Caki2 (cell line): ENCODE measurements around the gene ASCL3. TPM values are rescaled to one million over a fixed set of nuclear protein-coding genes. Genes with fewer than 3 reads are reported as not detected.
"Not testable (repeated sequence)": the region's sequence is repeated elsewhere in the genome, so short reads cannot be mapped to it uniquely, and the experiment has no call there.

Experiments used
- DNase-seq: peaks from one replicate; pipeline ENCODE4 v3.0.0-alpha.2; 2015; ENCODE audit warnings: low read depth
- in situ Hi-C: cut with HindIII; loops from 2 replicates; pipeline ENCODE4 v1.10.0; 2016; ENCODE audit warnings: low sequenced_read_pairs, low pct_unique_long_range_greater_than_20kb, mixed read lengths
- total RNA-seq: library from RNA; depleted of rRNA; stranded (reverse); fragments of >200 nt; shearing (Covaris generic); gene quantifications from 2 replicates; pipeline ENCODE4 v1.2.3, GENCODE V29; 2014; ENCODE audit warnings: low replicate concordance; rRNA removed

The ASCL3 gene, protein sequence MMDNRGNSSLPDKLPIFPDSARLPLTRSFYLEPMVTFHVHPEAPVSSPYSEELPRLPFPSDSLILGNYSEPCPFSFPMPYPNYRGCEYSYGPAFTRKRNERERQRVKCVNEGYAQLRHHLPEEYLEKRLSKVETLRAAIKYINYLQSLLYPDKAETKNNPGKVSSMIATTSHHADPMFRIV
- not detected in 2 replicates for total RNA-seq

DNA sequence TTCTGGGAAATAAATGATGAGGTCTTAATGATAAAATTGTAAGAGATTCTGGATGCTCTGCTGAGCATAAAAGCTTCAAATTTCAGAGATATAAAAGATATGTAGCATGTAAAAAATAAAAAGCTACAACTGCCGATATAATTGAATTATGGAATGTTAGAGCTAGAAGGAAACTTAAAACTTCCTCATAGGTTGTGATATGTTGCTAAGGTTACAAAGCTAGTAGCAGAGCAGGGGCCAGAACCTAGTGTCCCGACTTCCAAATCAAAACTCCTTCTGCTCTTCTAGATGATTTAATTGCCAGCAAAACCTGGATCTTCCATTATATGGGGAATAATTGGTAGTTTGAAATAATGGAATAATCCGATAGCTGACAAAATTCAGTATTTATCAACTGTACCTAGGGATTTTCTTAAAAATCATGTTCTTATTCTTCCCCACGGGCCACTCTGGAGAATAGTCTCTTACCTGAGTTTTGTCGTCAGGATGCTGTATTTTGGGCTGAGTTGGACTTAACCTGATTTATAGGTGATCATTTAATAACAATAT, at the start of gene ASCL3:
ASCL3 (minus strand) TSS at position 499 of the 549 bp plus-strand sequence. CDS start 4,855 bp downstream, outside the sequence.
- in situ Hi-C loops: no loop called here

DNA sequence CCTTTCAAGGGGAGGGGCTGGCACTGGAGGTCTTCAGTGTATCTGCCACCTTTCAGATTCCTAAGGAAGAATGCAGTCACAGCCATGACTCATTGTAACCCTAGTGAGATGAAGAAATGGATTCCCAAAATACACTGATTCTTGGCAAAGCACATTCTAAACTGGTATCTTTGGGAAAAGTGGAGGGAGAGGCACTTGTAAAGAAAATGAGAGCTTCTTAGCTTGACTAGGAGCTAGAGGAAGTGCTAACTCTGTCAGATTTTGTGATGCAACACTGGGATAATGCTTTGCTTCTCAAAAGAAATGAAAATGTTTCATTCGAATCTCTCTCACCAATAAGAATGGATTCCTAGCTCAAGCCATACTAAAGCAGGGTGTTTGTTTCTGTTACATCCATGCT, 46.6 kb upstream of the ASCL3 start:
- in situ Hi-C loops: no loop called here
- no peak for DNase-seq

More for the DNA sequence above, at the start of gene ASCL3:
- no peak for DNase-seq

DNA sequence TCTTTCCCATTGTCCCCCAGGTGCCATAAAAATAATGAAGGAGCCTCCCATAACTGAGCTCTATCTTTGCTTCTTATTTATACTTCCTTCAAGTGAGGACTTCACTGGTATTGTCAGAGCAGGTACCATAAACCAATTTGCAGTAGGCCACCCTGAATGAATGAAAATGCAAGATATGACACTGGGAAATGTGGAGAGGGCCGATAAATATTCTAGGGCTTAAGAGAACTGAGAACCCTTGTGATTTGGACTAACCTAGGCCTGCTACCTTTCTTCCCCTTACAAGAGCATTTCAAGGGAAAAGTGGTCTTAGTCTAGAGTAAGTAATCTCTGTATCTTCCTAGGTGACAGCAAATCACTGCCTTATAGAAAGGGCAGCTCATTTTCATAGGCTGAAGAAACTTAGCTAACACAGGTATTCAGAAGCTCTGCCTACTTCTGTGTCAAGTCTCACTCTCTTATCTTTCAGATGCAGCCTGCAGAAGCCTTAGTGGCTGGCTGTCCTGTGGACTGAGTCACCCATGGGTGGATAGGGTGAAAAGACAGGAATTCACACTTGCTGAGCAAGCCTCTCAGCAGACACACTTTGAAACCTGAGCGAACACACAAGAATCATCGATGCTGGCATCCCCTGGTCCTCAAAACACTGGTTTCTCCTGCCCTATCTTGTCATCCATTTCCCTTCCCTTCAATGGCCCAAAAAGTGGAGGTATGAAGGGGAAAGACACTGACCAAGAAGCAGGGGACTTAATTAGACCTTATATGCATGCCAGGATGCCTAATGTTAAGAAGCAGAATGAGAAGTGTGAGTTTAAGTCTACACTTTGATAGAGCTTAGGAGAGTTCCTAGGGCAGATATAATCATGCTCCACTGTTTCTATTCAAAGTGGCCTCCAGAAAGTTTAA, 45.8 kb upstream of the ASCL3 start:
- DNase-seq: no peak
- in situ Hi-C loops: no loop called here

- no peak for DNase-seq
- in situ Hi-C loops: no loop called here
Observed at GRCh38 chr11:8987446-8987845, 44.6 kb upstream of the ASCL3 start.

DNA sequence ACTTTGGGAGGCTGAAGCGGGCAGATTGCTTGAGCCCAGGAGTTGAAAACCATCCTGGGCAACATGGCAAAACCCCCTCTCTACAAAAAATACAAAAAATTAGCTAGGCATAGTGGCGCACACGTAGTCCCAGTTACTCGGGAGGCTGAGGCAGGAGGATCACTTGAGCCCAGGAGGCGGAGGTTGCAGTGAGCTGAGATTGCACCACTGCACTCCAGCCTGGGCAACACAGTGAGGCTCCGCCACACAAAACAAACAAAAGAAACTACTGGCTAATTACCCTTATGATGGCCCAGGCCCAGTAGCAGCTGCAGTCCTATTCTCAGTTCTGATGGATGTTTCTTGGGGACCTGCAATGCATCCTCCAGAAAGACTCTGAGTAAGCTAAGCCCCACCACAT, 44.0 kb upstream of the ASCL3 start:
- in situ Hi-C loops, DNase-seq: not testable (repeated sequence)

DNA sequence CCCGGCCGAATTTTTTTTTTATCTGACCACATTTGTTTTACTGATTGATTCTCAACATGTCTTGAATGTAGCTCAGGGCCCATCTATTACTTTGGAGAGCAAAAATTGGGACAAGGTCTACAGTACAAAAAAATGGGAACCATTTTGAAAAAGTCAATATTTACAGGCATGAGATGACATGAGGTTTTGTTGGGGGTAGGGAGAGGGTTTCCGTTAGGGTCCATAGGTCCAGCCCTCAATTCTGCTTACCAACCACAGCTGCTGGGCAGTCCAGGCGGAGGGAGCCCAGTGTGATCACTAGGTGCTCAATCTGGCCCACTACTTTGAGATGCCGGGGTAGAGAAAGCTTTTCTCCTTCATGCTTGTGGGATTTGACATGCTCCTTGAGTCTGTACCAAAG, 42.6 kb upstream of the ASCL3 start:
- no peak for DNase-seq
- in situ Hi-C loops: no loop called here

DNA sequence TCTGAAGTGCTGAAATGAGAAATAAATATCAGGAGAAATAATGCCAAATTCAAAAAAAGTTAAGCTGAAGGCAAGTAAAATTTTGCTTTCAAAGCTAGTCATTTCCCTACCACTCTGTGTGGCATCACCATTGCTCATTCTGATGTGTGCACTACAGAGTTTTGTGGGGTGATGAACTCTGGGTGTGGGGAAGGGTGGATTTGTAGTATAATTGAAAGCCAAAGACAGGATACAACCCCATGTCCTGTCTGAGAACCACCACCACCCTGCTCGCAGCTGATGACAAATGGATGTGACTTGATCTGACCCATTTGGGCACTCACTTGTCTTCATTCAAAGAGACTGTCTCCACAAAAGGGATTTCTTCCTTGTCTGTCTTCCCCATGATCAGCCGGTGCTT, 40.7 kb upstream of the ASCL3 start:
- DNase-seq: no peak
- in situ Hi-C loops: no loop called here

DNA sequence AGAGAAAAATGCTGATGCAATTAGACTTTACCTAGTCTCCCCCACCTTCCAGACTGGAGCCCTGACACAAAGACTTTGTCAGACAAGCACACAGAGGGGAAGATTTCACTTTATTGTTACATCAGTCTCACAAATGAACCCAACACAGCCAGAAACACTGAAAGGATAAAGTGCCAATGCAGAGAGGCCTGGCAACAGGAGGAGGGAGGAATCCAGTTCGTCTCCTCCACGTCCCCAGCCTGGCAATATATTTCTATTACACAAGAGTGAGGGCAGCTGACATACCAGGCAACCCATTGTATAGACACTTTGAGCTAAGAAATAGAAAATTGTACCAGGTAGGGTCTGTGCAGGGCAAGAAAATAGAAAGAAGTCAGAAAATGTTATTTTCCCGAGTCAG, 37.7 kb upstream of the ASCL3 start:
- in situ Hi-C loops: no loop called here
- no peak for DNase-seq

GRCh38 chr11:8979365-8979764, 36.5 kb upstream of the ASCL3 start:
- DNase-seq, in situ Hi-C loops: not testable (repeated sequence)

GRCh38 chr11:8973121-8973520, 30.3 kb upstream of the ASCL3 start:
- DNase-seq: no peak
- in situ Hi-C loops: no loop called here

- in situ Hi-C loops: no loop called here
- no peak for DNase-seq
Observed at GRCh38 chr11:8971924-8972316, 29.1 kb upstream of the ASCL3 start.

- DNase-seq: no peak
- in situ Hi-C loops: no loop called here
Observed at GRCh38 chr11:8971196-8971923, 28.5 kb upstream of the ASCL3 start.

- in situ Hi-C loops: no loop called here
- DNase-seq: no peak
Observed at GRCh38 chr11:8967184-8967583, 24.4 kb upstream of the ASCL3 start.

DNA sequence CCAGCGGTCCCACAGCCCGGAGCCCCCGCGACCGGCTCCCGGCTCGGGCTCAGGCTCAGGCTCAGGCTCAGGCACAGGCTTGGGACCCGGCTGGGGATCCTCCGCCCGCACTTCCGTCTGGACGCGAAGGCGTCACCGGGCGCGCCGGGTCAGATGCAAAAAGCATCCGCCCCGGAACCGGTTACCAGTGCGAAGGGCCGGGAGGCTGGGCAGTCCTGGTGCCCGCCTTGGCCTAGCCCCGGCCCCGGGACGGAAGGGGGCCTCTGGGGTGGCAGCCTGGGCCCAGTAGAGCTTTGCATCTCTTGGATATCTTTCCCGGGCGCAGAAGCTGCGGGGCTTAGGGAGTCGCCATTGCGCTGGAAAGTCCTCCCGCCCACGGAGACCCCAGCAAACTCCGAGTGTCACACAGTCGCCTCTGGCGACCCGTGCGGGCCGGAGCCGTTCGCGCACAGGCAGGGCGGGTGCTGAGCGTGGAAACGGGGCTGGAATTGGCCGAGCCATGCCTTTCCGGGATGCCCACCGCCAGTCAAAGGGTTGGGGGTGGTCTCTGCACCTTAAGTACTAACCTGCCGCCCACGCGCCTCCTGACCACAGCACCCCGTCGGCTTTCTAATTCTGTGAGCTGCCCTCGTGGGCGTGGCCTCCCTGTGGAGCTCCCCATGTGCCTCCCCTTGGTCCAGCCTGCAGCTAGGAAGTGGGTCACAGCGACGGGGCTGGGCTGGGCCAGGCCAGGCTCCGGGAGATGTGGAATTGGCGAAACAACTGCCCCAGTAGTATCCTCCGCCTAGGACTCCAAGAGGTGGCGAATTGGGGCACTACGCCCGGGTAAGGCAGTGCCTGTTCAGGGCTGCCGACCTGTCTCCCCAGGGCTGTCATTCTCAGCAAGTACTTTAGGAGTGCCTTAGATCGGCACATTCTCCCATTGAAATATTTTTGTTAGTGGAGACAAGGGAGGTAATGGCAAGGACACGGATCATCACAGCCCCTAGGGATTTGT, 21.8 kb upstream of the ASCL3 start, which contains the start of gene TMEM9B:
TMEM9B (minus strand) TSS at position 119 of the 997 bp plus-strand sequence. CDS start 129 bp downstream, outside the sequence.
- DNase-seq: peak; percentile 92
- in situ Hi-C loops: no loop called here

GRCh38 chr11:8963569-8964323, 20.9 kb upstream of the ASCL3 start:
- peak; percentile 5 for DNase-seq
- in situ Hi-C loops: no loop called here

DNA sequence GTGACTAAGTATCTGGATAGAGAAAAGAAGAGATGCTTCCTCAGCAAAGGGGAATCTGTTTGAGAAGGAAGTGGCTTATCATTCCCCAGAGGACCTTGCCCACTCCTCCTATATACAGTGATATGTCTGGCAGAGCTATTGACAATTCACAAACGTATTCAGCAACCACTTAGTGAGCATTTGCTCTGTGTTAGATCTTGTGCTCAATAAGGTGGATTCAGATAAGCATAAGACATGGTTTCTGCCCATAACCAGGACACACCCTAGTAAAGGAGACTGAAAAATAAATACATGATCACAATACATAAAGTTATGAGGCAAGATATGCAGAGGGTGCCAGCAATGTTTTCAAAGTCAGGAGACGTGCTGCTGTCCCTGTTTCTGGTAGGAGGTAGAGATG, 20.0 kb upstream of the ASCL3 start:
- in situ Hi-C loops: no loop called here
- no peak for DNase-seq

GRCh38 chr11:8961401-8961800, 18.6 kb upstream of the ASCL3 start:
- in situ Hi-C loops: no loop called here
- no peak for DNase-seq
